ENCODE results near the gene CAMP.
"Not testable (repeated sequence)": the region's sequence is repeated elsewhere in the genome, so short reads cannot be mapped to it uniquely, and the experiment has no call there.

Gene CAMP

DNA sequence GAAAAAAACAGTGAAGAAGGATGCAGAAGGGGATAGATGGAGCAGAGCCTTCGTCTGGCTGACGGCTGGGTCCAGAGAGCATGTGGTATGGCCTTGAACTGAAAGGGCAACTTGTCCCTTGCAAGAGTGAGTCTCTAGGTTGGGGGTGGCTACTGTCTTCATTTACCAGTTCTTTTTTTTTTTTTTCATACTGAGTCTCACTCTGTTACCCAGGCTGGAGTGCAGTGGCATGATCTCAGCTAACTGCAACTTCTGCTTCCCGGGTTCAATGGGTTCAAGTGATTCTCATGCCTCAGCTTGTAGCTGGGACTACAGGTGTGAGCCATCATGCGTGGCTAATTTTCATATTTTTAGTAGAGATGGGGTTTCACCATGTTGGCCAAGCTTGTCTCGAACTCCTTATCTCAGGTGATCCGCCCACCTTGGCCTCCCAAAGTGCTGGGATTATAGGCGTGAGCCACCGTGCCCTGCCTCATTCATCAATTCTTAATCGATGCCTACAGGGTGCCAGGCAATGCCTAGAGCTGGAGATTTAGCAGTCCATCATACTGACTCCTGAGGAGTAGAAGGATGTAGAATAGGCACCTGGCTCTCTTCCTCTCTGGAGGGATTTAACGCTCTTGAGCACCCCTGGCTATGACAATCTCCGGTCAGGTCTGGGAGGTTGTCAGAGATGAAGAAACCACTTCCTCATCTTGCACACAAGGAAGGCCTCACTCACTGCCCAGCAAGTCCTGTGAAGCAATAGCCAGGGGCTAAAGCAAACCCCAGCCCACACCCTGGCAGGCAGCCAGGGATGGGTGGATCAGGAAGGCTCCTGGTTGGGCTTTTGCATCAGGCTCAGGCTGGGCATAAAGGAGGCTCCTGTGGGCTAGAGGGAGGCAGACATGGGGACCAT, at the start of gene CAMP:
Gene CAMP (plus strand): TSS at position 880 of the 898 bp plus-strand sequence. CDS start 17 bp downstream, at position 897.
- no peak for DNase-seq

DNA sequence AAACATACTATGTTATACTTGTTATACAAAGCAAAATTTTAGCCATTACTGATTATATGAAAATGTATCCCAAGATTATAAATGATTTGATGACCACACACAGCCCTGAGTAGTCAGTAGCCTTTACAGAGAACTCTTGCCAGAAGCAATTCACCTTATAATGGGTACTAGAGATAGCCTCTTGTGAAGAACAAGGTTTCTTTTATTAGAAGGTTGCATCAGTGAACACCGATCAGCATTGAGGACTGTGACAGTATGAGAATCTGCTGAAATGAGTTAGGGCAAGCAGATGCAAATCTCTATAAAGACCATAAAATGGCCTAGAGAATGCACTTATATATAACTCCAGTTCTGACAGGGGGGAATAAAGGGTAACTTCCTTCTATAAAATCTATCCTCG, 45.2 kb upstream of the CAMP start:
- DNase-seq = no peak

- DNase-seq = no peak
These were observed 43.3 kb upstream of the CAMP start for GRCh38 chr3:48180021-48180420.

DNA sequence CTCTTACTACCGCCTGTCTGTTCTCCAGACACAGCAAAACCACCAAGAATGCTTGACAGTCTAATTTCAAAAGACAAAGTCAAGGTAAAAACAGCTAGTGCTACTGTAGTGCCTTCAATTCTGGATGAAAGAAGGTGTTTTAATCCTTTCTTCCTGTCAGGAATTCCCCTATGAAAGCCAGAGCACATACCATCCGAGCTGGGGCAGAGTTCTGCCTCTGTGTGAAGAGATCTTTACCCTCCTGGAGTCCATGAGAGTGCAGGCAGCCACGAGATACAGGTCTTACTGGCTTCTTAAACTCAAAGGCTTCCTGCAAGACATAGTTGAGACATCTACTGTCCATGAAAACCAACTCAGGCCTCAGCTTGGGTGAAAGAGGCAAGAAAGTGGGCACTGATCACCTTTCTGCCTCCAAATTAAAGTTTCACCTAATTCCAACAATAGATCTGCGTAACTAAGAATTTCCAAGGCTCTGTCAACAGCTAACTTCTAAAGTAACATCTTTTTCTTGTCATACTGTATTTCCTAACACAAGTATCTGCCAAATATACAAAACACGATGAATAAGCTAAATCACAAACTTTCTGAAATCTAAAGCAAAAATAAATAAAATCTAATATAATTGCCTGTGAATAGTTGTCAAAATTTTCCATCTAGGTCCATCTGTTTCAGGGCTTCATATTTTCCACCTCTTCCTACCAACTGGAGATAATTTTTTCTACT, 42.6 kb upstream of the CAMP start:
- DNase-seq = no peak

DNA sequence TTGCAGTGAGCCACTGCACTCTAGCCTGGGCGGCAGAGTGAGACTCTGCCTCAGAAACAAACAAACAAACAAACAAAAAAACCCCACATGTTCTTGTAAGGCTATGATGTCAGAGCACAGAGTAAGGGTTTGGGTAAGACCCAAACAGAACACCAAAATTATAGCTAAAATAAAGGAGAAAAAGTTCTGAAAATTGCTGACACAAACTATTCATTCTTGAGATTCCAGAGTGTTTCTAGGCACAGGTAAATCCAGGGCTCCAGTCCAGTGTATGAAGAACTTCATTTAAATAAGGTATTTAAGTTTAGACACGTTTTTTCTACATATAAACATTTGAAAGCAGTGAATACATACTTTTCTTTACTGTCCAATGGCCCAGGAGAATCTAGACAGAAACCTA, 39.0 kb upstream of the CAMP start:
- no peak for DNase-seq

- DNase-seq = no peak
These were observed 38.2 kb upstream of the CAMP start for GRCh38 chr3:48185129-48185528.

- no peak for DNase-seq
These were observed 36.5 kb upstream of the CAMP start for GRCh38 chr3:48186631-48187300.

- no peak for DNase-seq
These were observed 36.1 kb upstream of the CAMP start for GRCh38 chr3:48187301-48187578.

DNA sequence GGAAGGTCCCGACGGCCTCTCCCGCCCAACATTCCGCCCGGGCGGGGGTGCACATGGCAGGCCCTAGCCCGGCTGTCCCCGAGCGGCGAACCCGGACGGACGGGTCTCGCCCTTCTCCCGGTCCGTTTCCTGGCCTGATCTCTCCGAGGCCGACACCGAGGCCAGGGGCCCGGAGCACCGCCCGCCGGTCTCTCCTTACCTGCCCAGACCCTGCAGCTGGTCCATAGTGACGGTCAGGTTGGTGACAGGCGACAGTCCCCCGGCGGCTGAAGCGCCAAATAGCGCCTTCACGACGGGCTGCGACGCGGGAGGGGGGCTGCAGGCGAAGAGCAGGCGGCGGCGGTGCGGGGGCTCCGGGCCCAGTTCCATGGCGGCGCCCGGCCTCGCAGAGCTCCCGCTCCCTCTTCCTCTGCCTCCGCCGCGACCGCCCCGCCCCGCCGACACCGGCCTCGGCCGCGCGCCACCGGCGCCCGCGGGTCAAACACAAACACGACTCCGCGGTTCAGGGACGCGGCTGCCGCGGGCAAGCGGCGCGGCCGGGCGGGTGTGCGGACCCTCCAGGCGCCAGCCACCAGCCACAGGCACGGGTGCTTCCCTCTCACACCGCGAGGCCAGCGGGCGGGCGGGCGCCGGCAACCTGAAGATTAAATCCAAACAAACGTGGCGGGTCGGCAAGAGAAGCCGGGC, 35.6 kb upstream of the CAMP start:
- DNase-seq = no peak

DNA sequence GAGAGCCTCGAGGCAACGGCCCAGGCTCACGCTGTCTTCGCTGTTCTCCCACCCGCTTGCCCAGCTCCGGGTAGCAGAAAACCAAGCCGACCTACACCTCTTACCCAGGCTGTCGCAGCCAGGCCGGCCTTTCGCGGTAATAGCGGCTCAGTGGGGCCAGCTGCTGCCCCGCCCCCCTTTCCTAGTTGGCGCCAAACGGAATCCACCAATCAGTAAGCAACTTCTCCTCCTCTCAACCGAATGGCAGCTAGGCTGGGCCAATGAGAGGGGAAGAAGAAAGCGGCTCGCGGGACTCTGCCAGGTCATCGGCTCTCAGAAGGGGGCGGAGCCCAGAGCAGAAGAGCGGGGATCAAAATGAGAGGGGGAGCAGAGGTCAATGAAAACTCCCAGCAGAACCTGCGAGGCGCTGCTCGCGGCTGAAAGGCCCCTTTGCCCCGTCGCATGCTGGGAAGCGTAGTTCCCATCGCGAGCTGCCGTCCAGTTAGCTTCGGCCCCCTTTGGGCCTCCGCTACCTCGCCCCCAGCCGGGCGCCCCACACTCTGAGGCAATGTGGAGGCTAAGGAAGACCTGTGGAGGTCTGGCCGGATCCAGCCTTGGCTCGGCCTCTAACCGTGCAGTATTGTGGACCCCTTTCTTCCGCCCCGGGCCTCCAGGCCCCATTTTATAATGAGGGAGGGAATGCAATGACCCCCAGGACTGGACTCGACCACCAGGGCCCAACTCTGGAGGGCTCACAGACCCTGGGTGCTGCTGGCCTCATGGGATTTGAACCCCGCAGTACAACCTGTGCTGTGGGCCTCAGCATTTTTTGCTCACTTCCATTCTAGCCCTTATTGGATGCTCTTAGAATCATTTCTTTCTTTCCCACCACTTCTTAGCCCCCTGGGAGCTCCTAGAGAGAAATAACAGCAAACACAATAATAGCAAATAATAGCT, 34.8 kb upstream of the CAMP start, which contains the start of gene CDC25A:
Gene CDC25A (minus strand): TSS at position 152 of the 936 bp plus-strand sequence. CDS start 470 bp downstream, outside the sequence.
- peak; percentile 92 for DNase-seq

GRCh38 chr3:48189321-48189720, 34.0 kb upstream of the CAMP start:
- no peak for DNase-seq

- DNase-seq = no peak
These were observed 32.4 kb upstream of the CAMP start for GRCh38 chr3:48190911-48191310.

DNA sequence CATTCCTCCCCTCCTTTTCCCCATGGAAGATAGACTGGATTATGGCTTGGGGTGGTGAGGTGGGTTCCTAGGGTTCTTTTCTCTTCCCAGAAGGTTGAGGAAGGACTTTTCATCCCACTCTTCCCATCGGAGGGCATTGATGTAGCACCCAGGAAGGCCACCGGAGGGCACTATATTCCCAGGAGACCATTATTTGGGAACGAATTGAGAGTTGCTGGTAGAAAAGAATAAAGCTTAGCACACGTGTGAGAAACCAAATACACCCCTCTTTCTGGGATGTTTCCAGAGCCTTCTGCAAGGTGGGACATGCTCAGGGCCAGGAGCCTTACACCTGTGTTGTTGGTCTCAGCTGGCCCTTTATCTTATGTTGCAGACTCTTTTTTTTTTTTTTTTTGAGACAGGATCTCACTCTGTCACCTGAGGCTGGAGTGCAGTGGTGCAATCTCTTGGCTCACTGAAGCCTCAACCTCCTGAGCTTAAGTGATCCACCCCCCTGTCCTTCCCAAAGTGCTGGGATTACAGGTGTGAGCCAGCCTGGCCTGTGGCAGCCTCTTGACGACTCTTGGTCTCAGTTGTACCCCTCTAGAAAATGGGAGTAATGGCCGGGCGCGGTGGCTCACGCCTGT, 28.7 kb upstream of the CAMP start:
- DNase-seq = no peak

DNA sequence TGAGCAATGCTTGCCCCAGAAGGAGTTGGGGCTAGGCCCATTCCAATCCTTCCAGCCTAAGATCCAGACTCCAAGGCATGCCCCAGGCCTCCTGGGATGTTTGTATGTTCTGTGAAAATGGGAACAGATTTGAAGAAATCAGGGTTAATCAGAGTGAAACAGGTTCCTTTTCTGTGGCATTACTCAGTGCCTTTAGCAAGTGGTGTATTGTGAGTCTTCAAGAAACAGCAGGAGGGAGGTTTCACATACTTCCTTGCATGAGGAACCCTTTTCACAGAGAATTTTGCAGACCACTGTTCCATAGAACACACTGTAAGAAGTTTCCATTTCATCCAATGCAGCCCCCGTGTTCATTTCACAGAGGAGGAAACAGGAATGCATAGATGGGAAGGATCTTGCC, 26.7 kb upstream of the CAMP start:
- DNase-seq = no peak

DNA sequence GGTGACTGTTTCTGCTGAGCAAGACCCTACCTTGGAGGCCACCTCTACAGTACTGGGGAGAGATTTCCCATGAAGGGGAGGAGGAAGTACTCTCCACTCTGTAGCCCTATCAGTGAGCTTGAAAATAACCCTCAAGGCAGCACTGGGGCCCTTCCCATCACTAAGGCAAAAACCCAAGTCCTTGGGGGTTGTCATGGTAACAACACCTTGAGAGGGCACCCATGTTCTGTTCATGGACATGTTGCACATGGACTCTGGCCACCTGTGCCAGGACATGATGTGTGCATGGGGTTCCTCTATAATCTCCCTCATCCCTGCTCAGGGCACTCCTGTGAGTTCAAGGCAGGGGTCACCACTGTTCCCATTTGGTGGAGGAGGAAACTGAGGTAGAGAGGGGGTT, 24.2 kb upstream of the CAMP start:
- no peak for DNase-seq

GRCh38 chr3:48202632-48203031, 20.7 kb upstream of the CAMP start:
- DNase-seq = no peak

GRCh38 chr3:48208076-48208475, 15.2 kb upstream of the CAMP start:
- DNase-seq = no peak

DNA sequence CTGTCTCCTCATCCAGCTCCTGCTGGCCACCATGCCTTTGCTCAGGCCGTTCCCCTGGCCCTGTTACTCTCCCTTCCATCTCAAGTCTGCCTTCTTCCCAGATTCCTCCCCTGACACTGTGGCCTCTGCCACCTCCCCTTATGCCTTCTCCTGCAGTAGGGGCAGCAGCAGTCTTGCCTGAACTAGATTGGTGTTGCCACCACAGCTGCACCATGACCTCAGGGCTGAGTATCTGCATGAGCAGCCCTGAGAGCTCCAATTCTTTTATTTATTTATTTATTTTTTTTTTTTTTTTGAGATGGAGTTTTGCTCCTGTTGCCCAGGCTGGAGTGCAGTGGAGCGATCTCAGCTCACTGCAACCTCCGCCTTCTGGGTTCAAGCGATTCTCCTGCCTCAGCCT, 13.8 kb upstream of the CAMP start:
- no peak for DNase-seq

DNA sequence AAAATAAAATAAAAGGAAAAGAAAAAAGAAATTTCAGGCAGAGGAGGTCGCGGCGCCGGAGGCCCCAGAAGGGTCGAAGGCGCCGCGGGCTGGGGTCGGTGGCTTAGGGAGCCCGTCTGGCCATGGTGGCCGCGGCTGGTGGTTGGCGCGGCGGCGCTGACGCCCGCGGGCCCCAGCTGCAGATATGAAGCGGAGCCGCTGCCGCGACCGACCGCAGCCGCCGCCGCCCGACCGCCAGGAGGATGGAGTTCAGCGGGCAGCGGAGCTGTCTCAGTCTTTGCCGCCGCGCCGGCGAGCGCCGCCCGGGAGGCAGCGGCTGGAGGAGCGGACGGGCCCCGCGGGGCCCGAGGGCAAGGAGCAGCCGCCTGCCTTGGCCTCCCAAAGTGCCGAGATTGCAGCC, 12.8 kb upstream of the CAMP start:
- not testable (repeated sequence) for DNase-seq

GRCh38 chr3:48211776-48212175, 11.5 kb upstream of the CAMP start:
- DNase-seq = not testable (repeated sequence)

GRCh38 chr3:48214225-48214624, 9.1 kb upstream of the CAMP start:
- DNase-seq = no peak

- no peak for DNase-seq
These were observed 8.3 kb upstream of the CAMP start for GRCh38 chr3:48215019-48215418.
